Measurements from ENCODE around the gene AMPD3. TPM values are rescaled to one million over a fixed set of nuclear protein-coding genes. Genes with fewer than 3 reads are reported as not detected.

AMPD3 gene
- total RNA-seq, 1 experiment from 2014 or later, result 5.9 TPM

GRCh38 chr11:10483174-10483573, 28.1 kb downstream of the AMPD3 start:
- Histone ChIP-seq H2AFZ (ENCODE audit: low read length) (no peak overlapping the region), H2AK5ac (ENCODE audit: insufficient read length, low read length) (no peak overlapping the region), H3K4ac (ENCODE audit: low read depth, low read length) (no peak overlapping the region), H4K8ac (replicated peaks; ENCODE audit: insufficient read length, low read depth, low read length) (no peak overlapping the region), H3K23ac (ENCODE audit: insufficient read length, low read depth, low read length) (no peak overlapping the region), H3K27me3 (ENCODE audit: insufficient read depth, low read length) (no peaks in the 10 kb centered on the region), H3K4me1 (ENCODE audit: insufficient read depth, low read length) (peaks cover 2% of the 10 kb centered on the region; the same call in 1 of the 2 replicates), H3K27ac (ENCODE audit: insufficient read length, low read depth, low read length) (no peak overlapping the region), H3K9ac (ENCODE audit: extremely low read depth, insufficient read length, low read length) (no peak overlapping the region), H2BK15ac (ENCODE audit: low read depth, low read length) (no peak overlapping the region), H2BK12ac (ENCODE audit: insufficient read length, low read depth, low read length) (no peak overlapping the region), H2BK20ac (ENCODE audit: low read depth, low read length, poor library complexity, severe bottlenecking) (no peak overlapping the region), H3K79me1 (ENCODE audit: insufficient read depth, low read depth, low read length, poor library complexity, severe bottlenecking) (no peaks in the 10 kb centered on the region), H3K79me2 (ENCODE audit: insufficient read depth, low read length) (no peaks in the 10 kb centered on the region), H3K14ac (ENCODE audit: insufficient read depth, low read length) (no peak overlapping the region), H3K23me2 (ENCODE audit: insufficient read length, low read depth, low read length, poor library complexity, severe bottlenecking) (no peaks in the 10 kb centered on the region), H3K9me3 (ENCODE audit: control insufficient read depth, low read depth, low read length) (no peaks in the 10 kb centered on the region), H2BK120ac (ENCODE audit: low read depth, low read length, poor library complexity, severe bottlenecking) (no peak overlapping the region), H3K18ac (ENCODE audit: insufficient read length, low read depth, low read length) (no peak overlapping the region), H4K91ac (ENCODE audit: insufficient read length, low read depth, low read length) (no peak overlapping the region), H3T11ph (ENCODE audit: low read length) (no peak overlapping the region), H3K56ac (ENCODE audit: insufficient read length, low read depth, low read length) (no peak overlapping the region), H4K5ac (ENCODE audit: insufficient read length, low read depth, low read length) (no peak overlapping the region), H4K20me1 (ENCODE audit: control insufficient read depth, insufficient read depth, insufficient read length) (no peaks in the 10 kb centered on the region), H2BK5ac (ENCODE audit: insufficient read length, low read length) (no peak overlapping the region), H3K4me2 (ENCODE audit: insufficient read depth, insufficient read length, low read length) (no peak overlapping the region)
- no peak overlapping the region; a peak in 1 of 7 replicates for H3K27ac Mint-ChIP-seq
- no peak for TF ChIP-seq CTCF (conservative IDR thresholded peaks at IDR 0.05)
- peaks cover 2 to 4% of the 10 kb centered on the region in 2 experiments for H3K4me1 Mint-ChIP-seq
- H3K9me3 Mint-ChIP-seq, result no peaks in the 10 kb centered on the region
- WGBS (ENCODE audit: extremely low coverage, insufficient read length, low lambda C conversion rate), result no CpG with 5 or more reads among the region's 1 CpG
- peak; percentile 9 for DNase-seq
- H3K4me3 Mint-ChIP-seq, result no peak overlapping the region
- H3K27me3 Mint-ChIP-seq (ENCODE audit: low read depth), result no peaks in the 10 kb centered on the region
- no peaks in the 10 kb centered on the region for H3K36me3 Mint-ChIP-seq (ENCODE audit: insufficient read depth in 1 of 3, low read depth in 3 of 3)
